Stimulated activated CD4-positive, alpha-beta T cell treated with anti-CD3 and anti-CD28 coated beads, Interleukin-1b, Interleukin-23, amount 100 ng/mL, for 48 hours (primary cell): ENCODE measurements around the gene KATNAL2.

Source experiments
- DNase-seq: peaks from one replicate; pipeline ENCODE4 v3.0.0-alpha.2; 2020

KATNAL2 gene

DNA sequence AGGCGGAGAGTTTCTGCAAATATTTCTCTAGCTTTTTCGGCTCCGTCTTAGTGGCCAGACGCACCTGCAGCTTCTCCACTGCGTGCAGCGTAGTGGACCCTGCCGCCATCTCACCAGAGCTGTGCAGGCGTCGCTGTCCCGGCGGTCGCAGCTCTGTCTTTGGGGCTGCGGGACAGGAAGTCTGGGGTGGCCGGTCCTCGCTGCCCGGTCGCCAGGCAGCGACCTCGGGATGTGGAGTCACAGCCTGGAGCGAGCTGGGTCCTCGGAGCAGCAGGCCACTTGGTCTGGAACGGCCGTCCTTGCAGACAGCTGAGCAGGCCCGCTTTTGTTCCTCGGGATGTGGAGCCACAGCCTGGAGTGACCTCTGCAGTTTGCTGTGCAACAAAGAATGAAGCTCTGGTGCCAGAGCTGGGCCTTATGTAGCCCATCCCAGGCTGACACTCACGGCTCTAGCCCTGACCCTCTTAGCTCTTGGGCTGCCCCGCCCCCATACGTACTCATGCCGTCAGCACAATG, 117.8 kb downstream of the KATNAL2 start, which contains the start of gene ELOA2:
Gene ELOA2 (minus strand): TSS at position 466 of the 516 bp plus-strand sequence. CDS start 357 bp downstream, at position 109.
- DNase-seq, result no peak

DNA sequence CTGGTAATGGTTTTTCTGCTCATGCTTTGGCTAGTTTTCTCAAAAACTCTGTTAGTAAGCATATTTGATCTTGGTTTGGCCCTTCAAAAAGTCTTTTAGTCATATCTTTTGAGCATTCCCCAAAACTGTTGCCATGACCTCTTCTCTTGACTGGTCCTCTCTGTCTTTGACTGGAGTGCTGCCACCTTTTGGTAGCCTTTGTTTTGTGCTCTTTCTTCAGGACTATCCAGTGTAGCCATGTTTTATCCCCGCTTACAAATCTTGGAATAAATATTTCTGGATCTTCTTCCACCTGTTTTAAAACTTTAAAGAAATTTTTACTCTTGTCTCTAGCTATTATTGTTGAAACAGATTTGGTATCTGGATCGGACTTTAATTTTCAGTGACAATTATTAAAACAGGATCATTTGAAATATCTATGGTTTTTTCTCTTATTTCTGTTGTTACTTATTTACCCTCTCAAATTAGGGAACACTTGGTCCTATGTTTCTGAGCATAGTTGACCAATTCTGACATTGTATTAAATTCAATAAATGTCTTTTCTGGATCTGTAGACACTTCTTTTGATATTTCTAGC, 119.0 kb downstream of the KATNAL2 start:
- no peak for DNase-seq

GRCh38 chr18:47036927-47037578, 119.7 kb downstream of the KATNAL2 start:
- no peak for DNase-seq

DNA sequence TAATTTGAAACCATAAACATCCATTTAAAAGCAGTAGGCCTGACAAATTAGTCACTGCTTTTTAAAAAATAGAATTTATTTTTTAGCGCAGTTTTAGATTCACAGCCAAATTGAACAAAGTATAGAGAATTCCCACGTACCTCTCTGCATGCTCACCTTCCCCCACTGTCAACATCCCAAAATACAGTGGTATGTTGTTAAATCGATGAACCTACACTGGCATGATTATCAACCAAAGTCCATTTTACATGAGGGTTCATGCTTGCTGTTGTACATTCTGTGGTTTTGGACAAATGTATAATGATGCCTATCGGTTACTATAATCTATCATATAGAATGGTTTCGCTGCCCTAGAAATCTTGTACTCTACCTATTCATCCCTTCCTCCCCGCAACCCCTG, 123.6 kb downstream of the KATNAL2 start:
- DNase-seq, result no peak

- DNase-seq, result no peak
Observed at GRCh38 chr18:47050468-47050867, 133.1 kb downstream of the KATNAL2 start.

DNA sequence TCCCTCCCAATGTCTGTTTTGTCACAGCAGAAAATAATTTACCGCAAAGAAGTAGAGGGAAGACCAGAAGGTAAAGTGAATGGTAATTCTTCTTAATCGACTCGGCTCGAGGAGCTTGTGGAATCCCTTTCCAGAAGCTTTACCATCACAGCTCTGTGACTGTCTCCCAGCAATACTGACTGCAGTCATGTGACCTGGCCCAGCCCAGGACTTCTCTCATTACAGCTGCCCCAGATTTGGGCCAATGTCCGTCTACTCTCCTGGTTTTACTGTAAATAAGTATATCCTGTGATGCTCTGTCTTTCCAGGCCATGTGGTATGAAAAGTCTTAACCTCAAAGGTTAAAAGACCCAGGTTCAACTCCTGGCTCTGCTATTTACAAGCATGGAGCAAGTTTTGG, 137.0 kb downstream of the KATNAL2 start:
- no peak for DNase-seq

- no peak for DNase-seq
Observed at GRCh38 chr18:47062471-47062870, 145.1 kb downstream of the KATNAL2 start.

DNA sequence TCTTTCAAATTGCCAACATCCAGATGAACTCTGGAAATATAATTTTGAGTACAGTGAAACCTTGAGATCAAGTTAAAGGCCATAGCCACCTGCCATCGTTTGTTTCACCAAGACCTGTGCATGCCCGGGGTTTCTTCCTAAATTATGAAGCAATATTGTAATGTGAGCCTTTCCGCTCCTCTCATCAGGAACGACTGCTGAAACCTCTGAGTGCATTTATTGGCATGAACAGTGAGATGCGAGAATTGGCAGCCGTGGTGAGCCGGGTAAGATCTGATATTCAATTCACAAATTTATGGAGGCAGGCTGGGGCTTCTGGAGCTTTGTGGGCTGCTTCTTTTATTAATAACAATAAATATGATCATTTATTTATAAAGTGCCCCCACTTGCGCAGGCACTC, 145.7 kb downstream of the KATNAL2 start:
- no peak for DNase-seq

- no peak for DNase-seq
Observed at GRCh38 chr18:47067648-47068047, 150.2 kb downstream of the KATNAL2 start.

- no peak for DNase-seq
Observed at GRCh38 chr18:47075098-47075883, 157.9 kb downstream of the KATNAL2 start.

DNA sequence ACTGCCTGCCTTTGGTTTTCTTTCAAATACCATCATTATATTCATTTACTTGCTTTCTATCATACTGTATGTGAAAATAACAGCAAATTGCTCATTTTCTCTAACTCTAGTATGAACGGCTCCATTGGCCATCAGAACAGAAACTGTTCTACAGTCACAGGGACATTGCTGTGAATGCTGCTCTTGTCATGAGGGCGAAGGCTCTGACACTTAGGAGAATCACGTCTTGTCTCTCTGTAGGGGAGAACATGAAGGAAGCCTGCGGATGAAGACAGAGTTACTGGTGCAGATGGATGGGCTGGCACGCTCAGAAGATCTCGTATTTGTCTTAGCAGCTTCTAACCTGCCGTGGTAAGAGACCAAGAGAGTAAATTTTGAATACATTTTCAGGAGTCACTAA, 159.7 kb downstream of the KATNAL2 start:
- DNase-seq, result no peak

GRCh38 chr18:47080872-47081271, 163.5 kb downstream of the KATNAL2 start:
- no peak for DNase-seq

GRCh38 chr18:47081578-47081977, 164.2 kb downstream of the KATNAL2 start:
- DNase-seq, result no peak

DNA sequence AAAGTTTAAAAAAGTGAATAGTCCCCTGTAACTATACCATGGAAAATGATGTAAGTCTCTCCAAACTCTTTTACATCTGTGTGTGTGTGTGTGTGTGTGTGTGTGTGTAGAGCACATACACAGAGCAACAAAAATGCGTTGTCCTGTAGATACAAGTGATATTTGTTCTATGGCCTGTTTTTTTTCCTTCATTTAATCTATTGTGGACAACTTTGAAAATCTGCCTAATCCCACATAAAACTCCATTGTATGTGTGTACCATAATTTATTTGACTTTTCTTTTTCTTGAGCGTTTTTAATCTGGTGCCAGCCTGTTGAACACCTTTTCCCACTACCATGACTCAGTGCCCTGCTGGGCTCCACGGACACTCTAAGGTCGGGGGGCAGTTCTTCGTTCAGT, 170.3 kb downstream of the KATNAL2 start:
- no peak for DNase-seq

GRCh38 chr18:47095810-47096209, 178.4 kb downstream of the KATNAL2 start:
- no peak for DNase-seq

DNA sequence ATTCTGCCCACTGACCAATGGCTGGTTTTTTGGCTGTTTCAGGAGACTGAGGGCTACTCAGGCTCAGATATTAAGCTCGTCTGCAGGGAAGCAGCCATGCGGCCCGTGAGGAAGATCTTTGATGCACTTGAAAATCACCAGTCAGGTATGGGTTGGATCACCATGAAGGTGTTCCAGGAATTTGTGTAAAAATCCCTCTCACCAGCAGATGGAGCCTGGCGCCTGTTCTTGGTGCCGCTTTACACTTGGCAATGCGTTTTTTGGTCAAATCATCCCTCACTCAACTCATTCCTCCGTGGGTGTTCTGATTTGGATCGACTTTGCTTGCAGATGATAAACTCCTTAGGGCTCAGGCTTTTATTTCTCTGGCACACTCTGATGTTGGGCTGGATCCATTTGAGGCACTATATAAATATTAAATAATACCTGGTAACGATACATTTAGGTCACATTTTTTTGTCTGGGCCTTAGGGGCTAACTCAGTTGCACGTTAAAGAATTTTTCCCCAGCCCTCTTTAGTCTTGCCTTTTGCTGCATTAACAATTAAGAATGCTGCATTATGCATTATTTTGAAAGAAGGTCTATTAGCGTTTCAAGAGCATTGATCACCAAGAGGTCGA, 182.9 kb downstream of the KATNAL2 start:
- DNase-seq, result peak; percentile 58

- no peak for DNase-seq
Observed at GRCh38 chr18:47108373-47108772, 191.0 kb downstream of the KATNAL2 start.

- DNase-seq, result no peak
Observed at GRCh38 chr18:47108998-47109405, 191.6 kb downstream of the KATNAL2 start.

DNA sequence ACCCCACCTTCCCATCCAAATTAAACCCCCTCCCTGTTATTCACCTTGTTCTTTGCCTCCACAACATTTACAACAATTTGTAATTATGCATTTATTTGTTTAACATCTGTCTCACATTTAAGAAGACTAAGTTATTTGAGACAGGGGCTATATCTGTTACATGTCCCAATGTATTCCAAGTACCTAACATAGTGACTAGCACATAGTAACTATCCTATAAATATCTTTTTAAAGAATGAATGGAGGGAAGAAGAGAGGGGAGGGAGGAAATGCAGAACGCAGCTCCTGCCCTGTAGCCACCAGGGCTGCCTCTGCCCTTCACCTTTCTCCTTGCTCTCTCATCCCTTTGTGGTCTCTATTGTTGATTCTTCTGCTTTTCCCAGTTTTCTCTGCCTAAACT, 192.3 kb downstream of the KATNAL2 start:
- DNase-seq, result no peak

DNA sequence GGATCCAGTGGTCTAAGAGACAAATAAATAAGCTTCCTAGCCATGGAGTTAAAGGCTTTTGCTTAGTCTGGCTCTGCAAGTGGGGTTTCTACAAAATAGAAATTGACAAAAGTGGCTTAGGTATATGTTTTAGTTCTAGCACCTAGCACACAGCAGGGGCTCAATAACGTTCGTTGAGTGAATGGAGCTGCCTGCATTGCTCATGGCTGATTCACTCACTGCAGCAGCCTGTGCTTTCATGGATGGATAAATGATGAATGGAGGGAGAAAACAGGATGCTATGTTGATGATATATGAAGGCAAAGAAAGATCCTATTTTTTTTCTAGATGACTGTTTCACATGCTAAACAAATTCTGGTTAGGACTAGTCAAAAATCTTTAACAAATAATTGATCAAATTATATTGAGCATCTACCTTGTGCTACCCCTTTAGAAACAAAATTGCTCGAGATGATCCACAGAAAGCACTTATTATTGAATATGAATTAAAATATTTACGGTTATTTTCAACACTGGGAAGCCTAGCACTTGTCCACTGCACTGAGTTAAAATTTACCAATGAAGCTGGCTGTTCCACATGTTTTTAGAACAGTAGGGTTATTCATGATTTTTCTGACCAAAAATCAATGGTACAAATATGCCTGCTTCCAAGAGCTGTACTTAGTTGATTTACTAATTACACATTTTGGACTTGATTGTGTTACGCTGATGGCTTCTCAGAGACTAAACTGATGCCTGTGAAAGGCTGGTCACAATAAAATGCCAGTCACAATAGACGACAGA, 193.3 kb downstream of the KATNAL2 start:
- no peak for DNase-seq

GRCh38 chr18:47113796-47114540, 196.6 kb downstream of the KATNAL2 start:
- DNase-seq, result no peak

DNA sequence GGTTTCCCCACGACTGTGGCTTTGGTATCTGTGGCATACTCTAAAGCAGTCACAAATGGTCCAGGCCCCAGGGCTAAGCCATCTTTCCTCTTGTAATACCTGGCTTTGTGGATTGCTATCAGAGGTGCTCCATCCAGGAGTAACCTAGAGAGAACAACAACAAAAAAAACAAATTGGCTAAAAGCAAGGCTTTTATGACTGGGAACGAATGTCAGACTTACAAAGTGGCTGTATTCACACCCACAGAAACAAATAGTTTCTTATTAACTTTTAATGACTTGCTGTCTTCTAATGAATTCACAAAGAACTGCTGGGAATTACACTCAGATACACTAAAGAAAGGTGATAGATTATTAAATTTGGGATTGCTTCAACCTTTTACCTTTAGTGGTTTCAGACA, 197.8 kb downstream of the KATNAL2 start:
- DNase-seq, result no peak
